Breast epithelium (tissue), 4 donors: Measurements from ENCODE around the gene DHDH. TPM values are rescaled to one million over a fixed set of nuclear protein-coding genes. Genes with fewer than 3 reads are reported as not detected.

ENCODE experiments used
- DNase-seq, 2 donors: peaks; one replicate each; pipeline ENCODE4 v3.0.0-alpha.2; 2019; ENCODE audit warnings: low spot score in 2 of 2
- H3K27ac ChIP-seq, 2 donors: fragments of 200-600 bp; sonication (generic) in 1 of 2; one replicate each; pipeline ENCODE4 v1.5.1; 2016 to 2019; ENCODE audit warnings: mild to moderate bottlenecking in 1 of 2
- H3K27me3 ChIP-seq, 2 donors: fragments of 200-600 bp; sonication (generic) in 1 of 2; one replicate each; pipeline versions ENCODE4 v1.5.1 to v1.6.0; 2017 to 2019; ENCODE audit warnings: control low read depth in 1 of 2, mild to moderate bottlenecking in 1 of 2
- H3K36me3 ChIP-seq: fragments of 200-600 bp; one replicate; pipeline ENCODE4 v1.5.1; 2019
- H3K4me1 ChIP-seq, 2 donors: fragments of 200-600 bp; sonication (generic); one replicate each; pipeline ENCODE4 v1.5.1; 2016 to 2019; ENCODE audit warnings: control low read depth in 1 of 2
- H3K4me3 ChIP-seq, 3 donors: fragments of 200-600 bp; sonication (generic); 1 replicate in 2 of 3; 2 replicates in 1 of 3; pipeline ENCODE4 v1.5.1; 2016 to 2019; ENCODE audit warnings: mild to moderate bottlenecking in 3 of 3, moderate library complexity in 2 of 3
- H3K9me3 ChIP-seq, 2 donors: fragments of 200-600 bp; sonication (generic) in 1 of 2; one replicate each; pipeline ENCODE4 v1.5.1; 2016 to 2019; ENCODE audit warnings: control low read depth in 1 of 2
- POLR2A ChIP-seq: fragments of 450-650 bp; IDR thresholded peaks from one replicate; pipeline ENCODE4 v1.6.1; 2016; ENCODE audit warnings: antibody characterized with exemption, mild to moderate bottlenecking, moderate library complexity
- POLR2AphosphoS5 ChIP-seq, 3 donors: sonication (generic); formaldehyde crosslinking; IDR thresholded peaks; one replicate each; pipeline ENCODE4 v1.6.1; 2017; ENCODE audit warnings: antibody characterized with exemption in 3 of 3
- intact Hi-C: fragments of 100-400 bp; cut with DNase I; formaldehyde crosslinking; loops from one replicate; pipeline ENCODE4 v1.15.1; 2023; ENCODE audit warnings: low total_unique reads
- total RNA-seq, 3 donors: library from RNA; depleted of rRNA; stranded (reverse); fragments of >200 nt; gene quantifications; one replicate each; pipeline ENCODE4 v1.1.0, GENCODE V29; 2016
- TF ChIP-seq, protein P1 (sequence below), 3 donors: fragments of 450-650 bp; IDR thresholded peaks; one replicate each; pipeline ENCODE4 v1.5.1; 2016 to 2017; ENCODE audit warnings: antibody characterized with exemption in 3 of 3, mild to moderate bottlenecking in 3 of 3, moderate library complexity in 3 of 3

Gene DHDH
- total RNA-seq, 3 donors from 2014 or later: 0.96 to 1.3 TPM; not detected in 1

GRCh38 chr19:48946463-48947257 is 13.2 kb downstream of the DHDH start:
- Histone ChIP-seq H3K9me3 (peaks cover 0 to 3% of the 10 kb centered on the region in 2 donors), H3K27me3 (no peaks in the 10 kb centered on the region), H3K4me3 (no peak overlapping the region), H3K27ac (no peak overlapping the region), H3K36me3 (no peaks in the 10 kb centered on the region), H3K4me1 (no peaks in the 10 kb centered on the region)
- intact Hi-C loops: no loop called here
- TF ChIP-seq, protein P1, sequence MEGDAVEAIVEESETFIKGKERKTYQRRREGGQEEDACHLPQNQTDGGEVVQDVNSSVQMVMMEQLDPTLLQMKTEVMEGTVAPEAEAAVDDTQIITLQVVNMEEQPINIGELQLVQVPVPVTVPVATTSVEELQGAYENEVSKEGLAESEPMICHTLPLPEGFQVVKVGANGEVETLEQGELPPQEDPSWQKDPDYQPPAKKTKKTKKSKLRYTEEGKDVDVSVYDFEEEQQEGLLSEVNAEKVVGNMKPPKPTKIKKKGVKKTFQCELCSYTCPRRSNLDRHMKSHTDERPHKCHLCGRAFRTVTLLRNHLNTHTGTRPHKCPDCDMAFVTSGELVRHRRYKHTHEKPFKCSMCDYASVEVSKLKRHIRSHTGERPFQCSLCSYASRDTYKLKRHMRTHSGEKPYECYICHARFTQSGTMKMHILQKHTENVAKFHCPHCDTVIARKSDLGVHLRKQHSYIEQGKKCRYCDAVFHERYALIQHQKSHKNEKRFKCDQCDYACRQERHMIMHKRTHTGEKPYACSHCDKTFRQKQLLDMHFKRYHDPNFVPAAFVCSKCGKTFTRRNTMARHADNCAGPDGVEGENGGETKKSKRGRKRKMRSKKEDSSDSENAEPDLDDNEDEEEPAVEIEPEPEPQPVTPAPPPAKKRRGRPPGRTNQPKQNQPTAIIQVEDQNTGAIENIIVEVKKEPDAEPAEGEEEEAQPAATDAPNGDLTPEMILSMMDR (IDR thresholded peaks at IDR 0.05): no peak
- TF ChIP-seq POLR2AphosphoS5 (IDR thresholded peaks at IDR 0.05): no peak
- no peak for TF ChIP-seq POLR2A
- no peak for DNase-seq

GRCh38 chr19:48947258-48947542 is 13.7 kb downstream of the DHDH start:
- Histone ChIP-seq H3K27me3 (no peaks in the 10 kb centered on the region), H3K36me3 (no peaks in the 10 kb centered on the region), H3K4me3 (no peak overlapping the region), H3K9me3 (peaks cover 0 to 3% of the 10 kb centered on the region in 2 donors), H3K4me1 (no peaks in the 10 kb centered on the region), H3K27ac (no peak overlapping the region)
- no peak for DNase-seq
- TF ChIP-seq POLR2AphosphoS5 (IDR thresholded peaks at IDR 0.05): no peak
- TF ChIP-seq, protein P1 (IDR thresholded peaks at IDR 0.05): no peak
- TF ChIP-seq POLR2A: no peak
- intact Hi-C loops: no loop called here

DNA sequence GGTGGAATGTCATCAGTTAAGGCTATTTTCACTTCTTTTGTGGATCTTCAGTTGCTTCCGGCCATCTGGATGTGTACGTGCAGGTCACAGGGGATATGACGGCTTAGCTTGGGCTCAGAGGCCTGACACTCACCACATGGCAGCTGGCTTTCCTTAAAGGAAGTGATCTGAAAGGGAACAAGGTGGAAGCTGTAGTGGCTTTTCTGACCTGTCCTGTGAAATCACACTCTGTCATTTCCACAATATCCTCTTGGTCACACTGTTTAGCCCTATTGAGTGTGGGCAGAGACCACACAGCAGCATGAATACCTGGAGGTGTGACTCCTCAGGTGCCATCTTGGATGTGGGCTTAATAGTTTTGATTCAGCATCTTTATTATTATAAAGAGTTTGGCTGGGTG is 16.7 kb downstream of the DHDH start:
- DNase-seq: no peak
- Histone ChIP-seq H3K9me3 (peaks cover 0 to 3% of the 10 kb centered on the region in 2 donors), H3K4me1 (peaks cover 0 to under 1% of the 10 kb centered on the region in 2 donors), H3K27me3 (no peaks in the 10 kb centered on the region), H3K27ac (no peak overlapping the region), H3K36me3 (no peaks in the 10 kb centered on the region), H3K4me3 (no peak overlapping the region)
- intact Hi-C loops: no loop called here
- TF ChIP-seq POLR2A (no peak), POLR2AphosphoS5 (IDR thresholded peaks at IDR 0.05) (no peak)
- TF ChIP-seq, protein P1 (IDR thresholded peaks at IDR 0.05): no peak

DNA sequence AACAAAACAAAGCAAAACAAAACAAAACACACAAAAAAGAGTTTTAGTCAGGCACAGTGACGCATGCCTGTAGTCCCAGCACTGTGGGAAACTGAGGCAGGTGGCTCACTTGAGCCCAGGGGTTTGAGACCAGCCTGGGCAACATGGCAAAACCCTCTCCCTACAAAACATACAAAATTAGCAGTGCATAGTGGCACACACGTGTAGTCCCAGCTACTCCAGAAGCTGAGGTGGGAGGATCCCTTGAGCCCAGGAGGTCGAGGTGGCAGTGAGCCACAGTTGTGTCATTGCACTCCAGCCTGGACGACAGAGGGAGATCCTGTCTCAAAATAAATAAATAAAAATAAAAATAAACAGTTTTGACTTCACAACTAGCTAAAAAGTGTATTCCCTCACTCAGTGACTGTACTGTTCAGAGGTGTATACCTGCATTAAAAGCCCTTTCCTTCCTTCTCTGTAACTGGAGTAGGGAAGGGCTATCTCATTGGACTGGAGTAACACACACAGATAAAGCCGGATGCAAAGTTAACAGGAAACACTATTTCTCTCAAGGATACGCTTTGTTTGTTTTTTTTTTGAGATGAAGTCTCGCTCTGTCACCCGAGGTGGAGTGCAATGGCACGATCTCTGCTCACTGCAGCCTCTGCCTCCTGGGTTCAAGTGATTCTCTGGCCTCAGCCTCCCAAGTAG is 17.5 kb downstream of the DHDH start:
- Histone ChIP-seq H3K27me3 (no peaks in the 10 kb centered on the region), H3K27ac (no peak overlapping the region), H3K9me3 (peaks cover 0 to 3% of the 10 kb centered on the region in 2 donors), H3K4me1 (peaks cover 0 to 9% of the 10 kb centered on the region in 2 donors), H3K4me3 (no peak overlapping the region), H3K36me3 (no peaks in the 10 kb centered on the region)
- intact Hi-C loops: no loop called here
- no peak for DNase-seq
- TF ChIP-seq POLR2AphosphoS5 (IDR thresholded peaks at IDR 0.05) (no peak), POLR2A (no peak)
- TF ChIP-seq, protein P1 (IDR thresholded peaks at IDR 0.05): no peak

GRCh38 chr19:48953141-48953540 is 19.6 kb downstream of the DHDH start:
- intact Hi-C loops: no loop called here

More at GRCh38 chr19:48953141-48953540, 19.6 kb downstream of the DHDH start:
- Histone ChIP-seq H3K27me3 (no peaks in the 10 kb centered on the region), H3K9me3 (no peaks in the 10 kb centered on the region), H3K36me3 (no peaks in the 10 kb centered on the region), H3K27ac (no peak overlapping the region), H3K4me3 (no peak overlapping the region), H3K4me1 (peaks cover 0 to 9% of the 10 kb centered on the region in 2 donors)
- no peak for DNase-seq
- TF ChIP-seq POLR2A: no peak
